ENCODE data around the gene ARID3A. TPM values are rescaled to one million over a fixed set of nuclear protein-coding genes. Genes with fewer than 3 reads are reported as not detected.

ARID3A gene
- total and polyA plus RNA-seq, 2 of the 13 experiments (the other 11 are each of a cell fraction or from before 2014, with no cell fraction given), result 71.3 to 77.9 TPM

DNA sequence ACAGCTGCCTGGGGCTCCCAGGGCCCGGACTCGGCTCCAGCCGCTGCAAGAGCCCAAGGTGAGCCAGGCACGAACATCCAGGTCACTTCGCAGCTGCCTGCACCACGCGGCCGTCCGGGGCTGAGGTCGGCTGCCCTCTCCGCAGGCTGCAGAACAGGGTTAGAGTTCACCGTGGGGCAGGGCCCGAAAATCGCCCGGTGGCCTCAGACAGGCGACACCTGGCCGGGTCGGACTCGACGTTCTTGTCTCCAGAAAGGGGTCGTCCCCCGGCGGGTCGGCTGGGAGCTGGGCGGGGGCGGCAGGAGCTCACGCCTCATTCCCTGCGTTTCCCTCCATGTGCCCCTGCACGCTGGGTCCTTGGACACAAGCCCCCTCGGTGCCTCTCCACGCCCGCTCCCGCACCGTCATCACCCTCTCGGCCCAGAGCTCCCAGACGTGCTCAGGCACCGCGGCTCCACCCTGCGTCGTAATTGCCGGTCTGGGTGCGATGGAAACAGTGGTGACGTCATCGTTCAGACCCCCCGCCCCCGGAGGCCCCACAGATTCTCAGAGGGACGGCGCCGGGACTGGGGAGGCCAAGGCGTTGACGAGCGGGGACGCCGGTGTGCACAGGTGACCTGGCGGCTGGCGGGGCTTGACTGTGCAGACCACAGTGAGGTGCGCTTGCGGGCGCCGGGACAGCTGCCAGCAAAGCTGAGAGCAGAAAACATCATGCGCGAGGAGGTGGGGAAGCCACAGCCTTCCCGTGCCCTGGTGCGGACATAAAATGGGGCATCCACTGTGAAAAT is 70.4 kb downstream of the ARID3A start (continued):
- TF ChIP-seq, protein P1, sequence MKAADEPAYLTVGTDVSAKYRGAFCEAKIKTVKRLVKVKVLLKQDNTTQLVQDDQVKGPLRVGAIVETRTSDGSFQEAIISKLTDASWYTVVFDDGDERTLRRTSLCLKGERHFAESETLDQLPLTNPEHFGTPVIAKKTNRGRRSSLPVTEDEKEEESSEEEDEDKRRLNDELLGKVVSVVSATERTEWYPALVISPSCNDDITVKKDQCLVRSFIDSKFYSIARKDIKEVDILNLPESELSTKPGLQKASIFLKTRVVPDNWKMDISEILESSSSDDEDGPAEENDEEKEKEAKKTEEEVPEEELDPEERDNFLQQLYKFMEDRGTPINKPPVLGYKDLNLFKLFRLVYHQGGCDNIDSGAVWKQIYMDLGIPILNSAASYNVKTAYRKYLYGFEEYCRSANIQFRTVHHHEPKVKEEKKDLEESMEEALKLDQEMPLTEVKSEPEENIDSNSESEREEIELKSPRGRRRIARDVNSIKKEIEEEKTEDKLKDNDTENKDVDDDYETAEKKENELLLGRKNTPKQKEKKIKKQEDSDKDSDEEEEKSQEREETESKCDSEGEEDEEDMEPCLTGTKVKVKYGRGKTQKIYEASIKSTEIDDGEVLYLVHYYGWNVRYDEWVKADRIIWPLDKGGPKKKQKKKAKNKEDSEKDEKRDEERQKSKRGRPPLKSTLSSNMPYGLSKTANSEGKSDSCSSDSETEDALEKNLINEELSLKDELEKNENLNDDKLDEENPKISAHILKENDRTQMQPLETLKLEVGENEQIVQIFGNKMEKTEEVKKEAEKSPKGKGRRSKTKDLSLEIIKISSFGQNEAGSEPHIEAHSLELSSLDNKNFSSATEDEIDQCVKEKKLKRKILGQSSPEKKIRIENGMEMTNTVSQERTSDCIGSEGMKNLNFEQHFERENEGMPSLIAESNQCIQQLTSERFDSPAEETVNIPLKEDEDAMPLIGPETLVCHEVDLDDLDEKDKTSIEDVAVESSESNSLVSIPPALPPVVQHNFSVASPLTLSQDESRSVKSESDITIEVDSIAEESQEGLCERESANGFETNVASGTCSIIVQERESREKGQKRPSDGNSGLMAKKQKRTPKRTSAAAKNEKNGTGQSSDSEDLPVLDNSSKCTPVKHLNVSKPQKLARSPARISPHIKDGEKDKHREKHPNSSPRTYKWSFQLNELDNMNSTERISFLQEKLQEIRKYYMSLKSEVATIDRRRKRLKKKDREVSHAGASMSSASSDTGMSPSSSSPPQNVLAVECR (CRISPR knock-in tag; IDR thresholded peaks at IDR 0.05; ENCODE audit: borderline replicate concordance), result peak; percentile 33; the same call in 1 of the 2 replicates
- peak; percentile 98 for TF ChIP-seq AGO2 (optimal IDR thresholded peaks at IDR 0.05; ENCODE audit: low read depth, low read length)
- TF ChIP-seq ZNF780A (CRISPR knock-in tag; IDR thresholded peaks at IDR 0.05), result no peak
- TF ChIP-seq ZNF614 (CRISPR knock-in tag; IDR thresholded peaks at IDR 0.05; ENCODE audit: borderline replicate concordance), result no peak
- TF ChIP-seq FOXM1 (CRISPR knock-in tag; IDR thresholded peaks at IDR 0.05), result no peak
- no peak for TF ChIP-seq ZNF773 (CRISPR knock-in tag; IDR thresholded peaks at IDR 0.05; ENCODE audit: borderline replicate concordance)
- TF ChIP-seq, protein P2, sequence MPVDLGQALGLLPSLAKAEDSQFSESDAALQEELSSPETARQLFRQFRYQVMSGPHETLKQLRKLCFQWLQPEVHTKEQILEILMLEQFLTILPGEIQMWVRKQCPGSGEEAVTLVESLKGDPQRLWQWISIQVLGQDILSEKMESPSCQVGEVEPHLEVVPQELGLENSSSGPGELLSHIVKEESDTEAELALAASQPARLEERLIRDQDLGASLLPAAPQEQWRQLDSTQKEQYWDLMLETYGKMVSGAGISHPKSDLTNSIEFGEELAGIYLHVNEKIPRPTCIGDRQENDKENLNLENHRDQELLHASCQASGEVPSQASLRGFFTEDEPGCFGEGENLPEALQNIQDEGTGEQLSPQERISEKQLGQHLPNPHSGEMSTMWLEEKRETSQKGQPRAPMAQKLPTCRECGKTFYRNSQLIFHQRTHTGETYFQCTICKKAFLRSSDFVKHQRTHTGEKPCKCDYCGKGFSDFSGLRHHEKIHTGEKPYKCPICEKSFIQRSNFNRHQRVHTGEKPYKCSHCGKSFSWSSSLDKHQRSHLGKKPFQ (CRISPR knock-in tag; IDR thresholded peaks at IDR 0.05; ENCODE audit: insufficient replicate concordance), result no peak
- no peak for TF ChIP-seq ARHGAP35 (CRISPR knock-in tag; IDR thresholded peaks at IDR 0.05; ENCODE audit: borderline replicate concordance)
- TF ChIP-seq ZNF292 (CRISPR knock-in tag; IDR thresholded peaks at IDR 0.05; ENCODE audit: borderline replicate concordance, low read depth), result no peak
- TF ChIP-seq, protein P3, sequence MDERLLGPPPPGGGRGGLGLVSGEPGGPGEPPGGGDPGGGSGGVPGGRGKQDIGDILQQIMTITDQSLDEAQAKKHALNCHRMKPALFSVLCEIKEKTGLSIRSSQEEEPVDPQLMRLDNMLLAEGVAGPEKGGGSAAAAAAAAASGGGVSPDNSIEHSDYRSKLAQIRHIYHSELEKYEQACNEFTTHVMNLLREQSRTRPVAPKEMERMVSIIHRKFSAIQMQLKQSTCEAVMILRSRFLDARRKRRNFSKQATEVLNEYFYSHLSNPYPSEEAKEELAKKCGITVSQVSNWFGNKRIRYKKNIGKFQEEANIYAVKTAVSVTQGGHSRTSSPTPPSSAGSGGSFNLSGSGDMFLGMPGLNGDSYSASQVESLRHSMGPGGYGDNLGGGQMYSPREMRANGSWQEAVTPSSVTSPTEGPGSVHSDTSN (CRISPR knock-in tag; IDR thresholded peaks at IDR 0.05), result no peak
- TF ChIP-seq, protein P4, sequence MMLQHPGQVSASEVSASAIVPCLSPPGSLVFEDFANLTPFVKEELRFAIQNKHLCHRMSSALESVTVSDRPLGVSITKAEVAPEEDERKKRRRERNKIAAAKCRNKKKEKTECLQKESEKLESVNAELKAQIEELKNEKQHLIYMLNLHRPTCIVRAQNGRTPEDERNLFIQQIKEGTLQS (CRISPR knock-in tag; IDR thresholded peaks at IDR 0.05), result peak; percentile 57
- TF ChIP-seq SCMH1 (CRISPR knock-in tag; IDR thresholded peaks at IDR 0.05; ENCODE audit: borderline replicate concordance), result no peak
- TF ChIP-seq NAIF1 (CRISPR knock-in tag; IDR thresholded peaks at IDR 0.05; ENCODE audit: borderline replicate concordance), result no peak
- no peak for TF ChIP-seq SNAPC2 (CRISPR knock-in tag; IDR thresholded peaks at IDR 0.05)
- TF ChIP-seq FOXK1 (CRISPR knock-in tag; IDR thresholded peaks at IDR 0.05; ENCODE audit: borderline replicate concordance, low read depth), result no peak
- TF ChIP-seq ZNF567 (CRISPR knock-in tag; IDR thresholded peaks at IDR 0.05; ENCODE audit: borderline replicate concordance), result no peak
- TF ChIP-seq, protein P5, sequence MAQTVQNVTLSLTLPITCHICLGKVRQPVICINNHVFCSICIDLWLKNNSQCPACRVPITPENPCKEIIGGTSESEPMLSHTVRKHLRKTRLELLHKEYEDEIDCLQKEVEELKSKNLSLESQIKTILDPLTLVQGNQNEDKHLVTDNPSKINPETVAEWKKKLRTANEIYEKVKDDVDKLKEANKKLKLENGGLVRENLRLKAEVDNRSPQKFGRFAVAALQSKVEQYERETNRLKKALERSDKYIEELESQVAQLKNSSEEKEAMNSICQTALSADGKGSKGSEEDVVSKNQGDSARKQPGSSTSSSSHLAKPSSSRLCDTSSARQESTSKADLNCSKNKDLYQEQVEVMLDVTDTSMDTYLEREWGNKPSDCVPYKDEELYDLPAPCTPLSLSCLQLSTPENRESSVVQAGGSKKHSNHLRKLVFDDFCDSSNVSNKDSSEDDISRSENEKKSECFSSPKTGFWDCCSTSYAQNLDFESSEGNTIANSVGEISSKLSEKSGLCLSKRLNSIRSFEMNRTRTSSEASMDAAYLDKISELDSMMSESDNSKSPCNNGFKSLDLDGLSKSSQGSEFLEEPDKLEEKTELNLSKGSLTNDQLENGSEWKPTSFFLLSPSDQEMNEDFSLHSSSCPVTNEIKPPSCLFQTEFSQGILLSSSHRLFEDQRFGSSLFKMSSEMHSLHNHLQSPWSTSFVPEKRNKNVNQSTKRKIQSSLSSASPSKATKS (CRISPR knock-in tag; IDR thresholded peaks at IDR 0.05), result no peak
- no peak for TF ChIP-seq PRMT3 (CRISPR knock-in tag; IDR thresholded peaks at IDR 0.05; ENCODE audit: borderline replicate concordance, low read depth)
- no peak for TF ChIP-seq MIER3 (CRISPR knock-in tag; IDR thresholded peaks at IDR 0.05; ENCODE audit: borderline replicate concordance)

Measured in HepG2 (cell line).